ENCODE measurements around the gene NSUN3.
"Not testable (repeated sequence)": the region's sequence is repeated elsewhere in the genome, so short reads cannot be mapped to it uniquely, and the experiment has no call there.

The NSUN3 gene

GRCh38 chr3:94069194-94069813, 6.4 kb downstream of the NSUN3 start:
- DNase-seq = no peak

GRCh38 chr3:94070341-94070911, 7.6 kb downstream of the NSUN3 start:
- DNase-seq = no peak

- no peak for DNase-seq
These were observed 8.9 kb downstream of the NSUN3 start for GRCh38 chr3:94071713-94072284.

- no peak for DNase-seq
These were observed 13.2 kb downstream of the NSUN3 start for GRCh38 chr3:94076055-94076454.

GRCh38 chr3:94080552-94080951, 17.7 kb downstream of the NSUN3 start:
- DNase-seq = not testable (repeated sequence)

- no peak for DNase-seq
These were observed 19.0 kb downstream of the NSUN3 start for GRCh38 chr3:94081884-94082283.

- no peak for DNase-seq
These were observed 19.6 kb downstream of the NSUN3 start for GRCh38 chr3:94082391-94082937.

- no peak for DNase-seq
These were observed 20.4 kb downstream of the NSUN3 start for GRCh38 chr3:94083261-94083660.

- DNase-seq = no peak
These were observed 26.3 kb downstream of the NSUN3 start for GRCh38 chr3:94089126-94089525.

- no peak for DNase-seq
These were observed 29.2 kb downstream of the NSUN3 start for GRCh38 chr3:94092086-94092485.

GRCh38 chr3:94093151-94093550, 30.3 kb downstream of the NSUN3 start:
- DNase-seq = no peak

- no peak for DNase-seq
These were observed 32.2 kb downstream of the NSUN3 start for GRCh38 chr3:94095111-94095510.

- no peak for DNase-seq
These were observed 35.6 kb downstream of the NSUN3 start for GRCh38 chr3:94098452-94098851.

- DNase-seq = no peak
These were observed 36.5 kb downstream of the NSUN3 start for GRCh38 chr3:94099311-94099710.

GRCh38 chr3:94101860-94102259, 39.0 kb downstream of the NSUN3 start:
- no peak for DNase-seq

GRCh38 chr3:94106268-94106667, 43.4 kb downstream of the NSUN3 start:
- no peak for DNase-seq

GRCh38 chr3:94110232-94110631, 47.4 kb downstream of the NSUN3 start:
- DNase-seq = not testable (repeated sequence)

GRCh38 chr3:94110854-94111253, 48.0 kb downstream of the NSUN3 start:
- no peak for DNase-seq

- no peak for DNase-seq
These were observed 51.8 kb downstream of the NSUN3 start for GRCh38 chr3:94114666-94115065.

- DNase-seq = no peak
These were observed 52.6 kb downstream of the NSUN3 start for GRCh38 chr3:94115482-94115881.

GRCh38 chr3:94117729-94118128, 54.9 kb downstream of the NSUN3 start:
- no peak for DNase-seq

GRCh38 chr3:94118390-94118789, 55.5 kb downstream of the NSUN3 start:
- DNase-seq = no peak

GRCh38 chr3:94121161-94121560, 58.3 kb downstream of the NSUN3 start:
- no peak for DNase-seq

- DNase-seq = no peak
These were observed 64.3 kb downstream of the NSUN3 start for GRCh38 chr3:94127115-94127514.
